RWPE2 (cell line): ENCODE results near the gene CEACAM6.
"Not testable (repeated sequence)": the region's sequence is repeated elsewhere in the genome, so short reads cannot be mapped to it uniquely, and the experiment has no call there.

Experiments
- ATAC-seq: fragments of 200-7000 bp; cut with Tn5 transposase; 3 replicates; pipeline ENCODE4 v1.9.1; 2021; ENCODE audit warnings: low read depth
- DNase-seq: peaks from one replicate; pipeline ENCODE4 v3.0.0-alpha.2; 2020; ENCODE audit warnings: low spot score
- H3K27ac ChIP-seq: fragments of 450-650 bp; 2 replicates; pipeline ENCODE4 v1.5.1; 2017; ENCODE audit warnings: mild to moderate bottlenecking; ENCODE audit not compliant: poor library complexity, severe bottlenecking
- H3K27me3 ChIP-seq: fragments of 250-450 bp; sonication (Bioruptor Pico); 2 replicates; pipeline ENCODE4 v1.5.1; 2021; ENCODE audit warnings: mild to moderate bottlenecking, moderate library complexity; ENCODE audit not compliant: insufficient read depth, poor library complexity, severe bottlenecking
- H3K36me3 ChIP-seq: fragments of 250-450 bp; sonication (Bioruptor Pico); 2 replicates; pipeline ENCODE4 v1.5.1; 2020; ENCODE audit warnings: low read depth, mild to moderate bottlenecking, moderate library complexity
- H3K4me1 ChIP-seq: fragments of 250-450 bp; sonication (Bioruptor Pico); 2 replicates; pipeline ENCODE4 v1.5.1; 2021; ENCODE audit warnings: mild to moderate bottlenecking, moderate library complexity; ENCODE audit not compliant: insufficient read depth, poor library complexity, severe bottlenecking
- H3K4me3 ChIP-seq: fragments of 250-450 bp; sonication (Bioruptor Pico); 2 replicates; pipeline ENCODE4 v1.5.1; 2021; ENCODE audit warnings: mild to moderate bottlenecking, moderate library complexity; ENCODE audit not compliant: severe bottlenecking
- H3K9me3 ChIP-seq: fragments of 250-450 bp; sonication (Bioruptor Pico); 2 replicates; pipeline ENCODE4 v1.5.1; 2021; ENCODE audit warnings: mild to moderate bottlenecking, moderate library complexity; ENCODE audit not compliant: severe bottlenecking
- TF ChIP-seq, protein P1 (sequence below): fragments of 450-650 bp; IDR thresholded peaks from one replicate; pipeline ENCODE4 v1.5.1; 2017; ENCODE audit warnings: mild to moderate bottlenecking, moderate library complexity; ENCODE audit not compliant: poor library complexity, severe bottlenecking

The CEACAM6 gene

GRCh38 chr19:41746593-41747227 lies 8.6 kb upstream of the CEACAM6 start:
- DNase-seq (no peak), ATAC-seq (peak; percentile 83)
- no peaks in the 10 kb centered on the region for H3K9me3 ChIP-seq
- TF ChIP-seq, protein P1, sequence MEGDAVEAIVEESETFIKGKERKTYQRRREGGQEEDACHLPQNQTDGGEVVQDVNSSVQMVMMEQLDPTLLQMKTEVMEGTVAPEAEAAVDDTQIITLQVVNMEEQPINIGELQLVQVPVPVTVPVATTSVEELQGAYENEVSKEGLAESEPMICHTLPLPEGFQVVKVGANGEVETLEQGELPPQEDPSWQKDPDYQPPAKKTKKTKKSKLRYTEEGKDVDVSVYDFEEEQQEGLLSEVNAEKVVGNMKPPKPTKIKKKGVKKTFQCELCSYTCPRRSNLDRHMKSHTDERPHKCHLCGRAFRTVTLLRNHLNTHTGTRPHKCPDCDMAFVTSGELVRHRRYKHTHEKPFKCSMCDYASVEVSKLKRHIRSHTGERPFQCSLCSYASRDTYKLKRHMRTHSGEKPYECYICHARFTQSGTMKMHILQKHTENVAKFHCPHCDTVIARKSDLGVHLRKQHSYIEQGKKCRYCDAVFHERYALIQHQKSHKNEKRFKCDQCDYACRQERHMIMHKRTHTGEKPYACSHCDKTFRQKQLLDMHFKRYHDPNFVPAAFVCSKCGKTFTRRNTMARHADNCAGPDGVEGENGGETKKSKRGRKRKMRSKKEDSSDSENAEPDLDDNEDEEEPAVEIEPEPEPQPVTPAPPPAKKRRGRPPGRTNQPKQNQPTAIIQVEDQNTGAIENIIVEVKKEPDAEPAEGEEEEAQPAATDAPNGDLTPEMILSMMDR: peak; percentile 64
- no peak overlapping the region for H3K4me3 ChIP-seq
- no peaks in the 10 kb centered on the region for H3K36me3 ChIP-seq
- H3K4me1 ChIP-seq: no peaks in the 10 kb centered on the region
- peaks cover 38% of the 10 kb centered on the region for H3K27me3 ChIP-seq
- H3K27ac ChIP-seq: no peak overlapping the region

DNA sequence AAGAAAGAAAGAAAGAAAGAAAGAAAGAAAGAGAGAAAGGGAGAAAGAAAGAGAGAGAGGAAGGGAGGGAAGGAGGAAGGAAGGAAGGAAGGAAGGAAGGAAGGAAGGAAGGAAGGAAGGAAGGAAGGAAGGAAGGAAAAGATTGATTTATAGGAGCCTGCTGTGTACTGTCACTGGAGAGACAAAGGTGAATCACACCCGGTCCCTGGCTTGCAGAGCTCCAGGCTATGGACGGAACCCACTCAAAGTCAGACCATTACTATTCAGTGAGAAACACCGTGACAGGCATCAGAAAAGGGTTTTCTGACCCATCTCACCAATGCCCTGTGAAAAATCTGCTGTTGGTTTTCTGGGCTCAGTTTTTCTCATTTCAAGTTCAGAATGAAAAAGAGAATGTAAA lies 7.3 kb upstream of the CEACAM6 start:
- TF ChIP-seq, protein P1: no peak
- Histone ChIP-seq H3K4me3 (no peak overlapping the region), H3K27ac (no peak overlapping the region), H3K9me3 (no peaks in the 10 kb centered on the region), H3K27me3 (peaks cover 43% of the 10 kb centered on the region), H3K36me3 (no peaks in the 10 kb centered on the region), H3K4me1 (no peaks in the 10 kb centered on the region)
- ATAC-seq: no peak
- DNase-seq: no peak

GRCh38 chr19:41750248-41751134 lies 4.8 kb upstream of the CEACAM6 start:
- not testable (repeated sequence) for DNase-seq, ATAC-seq, H3K27ac ChIP-seq, H3K4me1 ChIP-seq, H3K4me3 ChIP-seq, H3K36me3 ChIP-seq, H3K9me3 ChIP-seq
- peaks cover 43% of the 10 kb centered on the region for H3K27me3 ChIP-seq

DNA sequence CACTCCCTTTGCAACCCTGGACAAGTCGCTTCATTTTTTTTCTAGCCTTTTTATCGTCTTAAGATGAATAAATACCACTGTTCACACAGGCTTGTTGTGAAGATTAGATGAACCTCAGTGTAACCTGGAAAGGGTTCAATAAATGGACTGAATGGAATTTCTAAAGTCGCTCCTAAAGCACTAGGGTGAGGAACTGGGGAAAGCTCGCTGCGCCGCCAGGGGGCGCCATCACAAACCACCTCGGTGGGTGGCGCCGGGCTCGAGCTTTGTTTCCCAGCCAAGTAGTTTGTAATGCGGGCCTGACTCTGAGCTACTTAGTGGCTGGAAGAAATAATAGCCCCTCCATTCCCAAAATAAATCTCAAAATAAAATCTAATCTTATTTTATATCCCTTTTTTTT lies 2.2 kb upstream of the CEACAM6 start:
- Histone ChIP-seq H3K4me3 (no peak overlapping the region), H3K4me1 (no peaks in the 10 kb centered on the region), H3K9me3 (no peaks in the 10 kb centered on the region), H3K27me3 (peaks cover 25% of the 10 kb centered on the region), H3K36me3 (no peaks in the 10 kb centered on the region), H3K27ac (no peak overlapping the region)
- no peak for DNase-seq
- peak; percentile 40; the same call in 1 of the 3 replicates for ATAC-seq
- TF ChIP-seq, protein P1: peak; percentile 75

DNA sequence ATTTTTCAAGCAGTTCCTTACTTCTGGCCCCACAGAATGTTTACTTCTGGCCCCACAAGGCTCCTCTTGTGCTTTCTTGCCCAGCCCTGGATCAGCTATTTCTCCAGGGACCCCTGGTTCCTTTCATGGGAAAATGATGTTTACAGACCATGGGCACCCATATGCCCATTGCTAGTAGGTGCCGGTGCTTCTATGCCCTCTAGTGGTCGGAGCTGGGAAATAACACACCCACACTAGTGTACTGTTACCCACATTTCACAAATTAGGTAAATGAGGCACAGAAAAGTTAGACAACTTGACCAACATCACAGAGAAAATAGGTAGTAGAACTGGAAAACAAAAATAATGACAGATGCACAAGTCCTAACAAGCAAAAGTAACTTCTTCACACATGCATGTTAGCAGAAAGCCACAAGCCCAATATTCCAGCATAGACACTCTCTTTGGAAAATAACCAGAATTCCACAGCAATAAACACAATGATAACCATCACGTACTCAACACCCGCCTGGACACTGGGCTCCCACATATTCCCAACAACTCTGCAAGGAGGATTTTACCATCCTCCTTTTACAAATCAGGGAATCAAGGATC lies 1.3 kb upstream of the CEACAM6 start:
- ATAC-seq (peak; percentile 81), DNase-seq (no peak)
- TF ChIP-seq, protein P1: peak; percentile 79

More for the DNA sequence above, 1.3 kb upstream of the CEACAM6 start:
- Histone ChIP-seq H3K36me3 (no peaks in the 10 kb centered on the region), H3K27ac (no peak overlapping the region), H3K4me3 (no peak overlapping the region), H3K9me3 (no peaks in the 10 kb centered on the region), H3K4me1 (no peaks in the 10 kb centered on the region), H3K27me3 (peaks cover 18% of the 10 kb centered on the region)
